NCI-H2029 treated with DMSO at 0.1 percent for 48 hours (cell line): ENCODE measurements around the gene IQUB.
"Not testable (repeated sequence)": the region's sequence is repeated elsewhere in the genome, so short reads cannot be mapped to it uniquely, and the experiment has no call there.

Experiments used
- DNase-seq: peaks from one replicate; lab custom pipeline; 2025; lab: John Stamatoyannopoulos, UW

Gene IQUB

DNA sequence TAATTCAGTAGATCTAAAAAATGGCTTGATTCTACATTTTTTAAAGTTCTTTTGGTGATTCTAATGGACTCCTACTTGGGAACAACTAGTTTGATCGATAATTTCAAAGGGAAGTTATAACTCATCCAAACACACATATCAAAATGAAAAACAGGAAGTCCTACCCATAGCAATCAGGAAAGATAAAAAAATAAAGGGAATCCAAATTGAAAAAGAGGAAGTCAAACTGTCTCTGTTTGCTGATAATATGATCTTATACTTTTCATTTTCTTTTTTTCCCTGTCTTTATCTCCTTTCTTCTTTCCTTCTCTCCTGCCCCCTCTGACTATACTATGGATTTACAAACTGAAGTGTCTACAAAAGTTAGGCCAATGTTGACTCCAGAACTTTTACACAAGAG lies 118.8 kb downstream of the IQUB start:
- no peak for DNase-seq

- peak; percentile 28 for DNase-seq
These were observed 124.0 kb downstream of the IQUB start for GRCh38 chr7:123410273-123410904.

DNA sequence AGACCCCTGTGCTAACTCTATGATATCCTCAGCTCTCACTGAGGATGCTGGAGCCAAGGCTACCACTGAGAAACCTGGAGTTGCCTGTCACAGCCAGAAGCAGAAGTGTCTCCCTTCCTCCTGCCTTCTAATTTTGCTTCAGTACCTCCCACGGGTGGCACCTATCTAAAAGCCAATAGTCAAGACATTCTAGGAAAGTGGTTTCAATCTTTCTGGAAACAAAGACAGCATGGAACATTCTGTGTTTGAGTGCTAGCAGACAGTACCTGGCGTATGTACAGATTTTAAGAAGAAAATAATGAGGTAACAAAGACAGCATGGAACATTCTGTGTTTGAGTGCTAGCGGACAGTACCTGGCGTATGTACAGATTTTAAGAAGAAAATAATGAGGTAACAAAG lies 126.4 kb downstream of the IQUB start:
- not testable (repeated sequence) for DNase-seq
